ENCODE measurements around the gene PSMA4.
"Not testable (repeated sequence)": the region's sequence is repeated elsewhere in the genome, so short reads cannot be mapped to it uniquely, and the experiment has no call there.

PSMA4 gene

GRCh38 chr15:78540141-78540870, at the start of gene PSMA4:
PSMA4 (plus strand) TSS chr15:78540444; CDS start chr15:78541928, 1,484 bp downstream.
- DNase-seq (ENCODE audit: low spot score) = peak; percentile 99

DNA sequence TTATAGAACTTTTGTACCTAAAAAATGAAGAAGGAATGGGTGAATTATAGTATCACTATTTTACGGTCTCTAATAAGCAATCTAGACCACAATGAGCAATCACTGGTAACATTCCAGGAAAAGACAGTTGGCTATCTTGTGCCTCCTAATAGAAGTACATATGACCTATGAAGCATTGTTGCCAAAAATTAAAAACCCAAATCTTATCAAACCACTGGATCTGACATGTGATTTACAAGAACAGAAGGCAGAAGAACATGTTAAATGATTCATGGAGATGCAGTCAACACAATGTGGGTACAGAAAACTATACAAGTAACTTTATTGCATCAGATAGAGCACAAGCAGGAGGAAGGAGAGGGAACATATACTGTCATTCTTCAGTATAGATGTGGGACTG, 47.4 kb upstream of the PSMA4 start:
- no peak for DNase-seq (ENCODE audit: low spot score)

GRCh38 chr15:78501857-78502256, 38.4 kb upstream of the PSMA4 start:
- DNase-seq (ENCODE audit: low spot score) = no peak

DNA sequence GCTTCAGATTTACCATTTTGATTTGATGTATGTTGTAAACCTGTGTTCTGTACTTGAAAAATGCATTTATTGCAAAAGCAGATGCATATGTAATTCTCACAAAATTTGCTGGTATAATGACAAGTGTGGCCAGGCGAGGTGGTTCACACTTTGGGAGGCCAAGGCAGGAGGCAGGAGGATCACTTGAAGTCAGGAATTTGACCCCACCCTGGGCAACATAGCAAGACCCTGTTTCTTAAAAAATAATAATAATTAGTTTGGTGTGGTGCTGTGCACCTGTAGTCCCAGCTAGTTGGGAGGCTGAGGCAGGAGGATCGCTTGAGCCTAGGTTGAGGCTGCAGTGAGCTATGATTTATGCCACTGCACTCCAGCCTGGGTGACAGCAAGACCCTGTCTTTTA, 37.6 kb upstream of the PSMA4 start:
- no peak for DNase-seq (ENCODE audit: low spot score)

DNA sequence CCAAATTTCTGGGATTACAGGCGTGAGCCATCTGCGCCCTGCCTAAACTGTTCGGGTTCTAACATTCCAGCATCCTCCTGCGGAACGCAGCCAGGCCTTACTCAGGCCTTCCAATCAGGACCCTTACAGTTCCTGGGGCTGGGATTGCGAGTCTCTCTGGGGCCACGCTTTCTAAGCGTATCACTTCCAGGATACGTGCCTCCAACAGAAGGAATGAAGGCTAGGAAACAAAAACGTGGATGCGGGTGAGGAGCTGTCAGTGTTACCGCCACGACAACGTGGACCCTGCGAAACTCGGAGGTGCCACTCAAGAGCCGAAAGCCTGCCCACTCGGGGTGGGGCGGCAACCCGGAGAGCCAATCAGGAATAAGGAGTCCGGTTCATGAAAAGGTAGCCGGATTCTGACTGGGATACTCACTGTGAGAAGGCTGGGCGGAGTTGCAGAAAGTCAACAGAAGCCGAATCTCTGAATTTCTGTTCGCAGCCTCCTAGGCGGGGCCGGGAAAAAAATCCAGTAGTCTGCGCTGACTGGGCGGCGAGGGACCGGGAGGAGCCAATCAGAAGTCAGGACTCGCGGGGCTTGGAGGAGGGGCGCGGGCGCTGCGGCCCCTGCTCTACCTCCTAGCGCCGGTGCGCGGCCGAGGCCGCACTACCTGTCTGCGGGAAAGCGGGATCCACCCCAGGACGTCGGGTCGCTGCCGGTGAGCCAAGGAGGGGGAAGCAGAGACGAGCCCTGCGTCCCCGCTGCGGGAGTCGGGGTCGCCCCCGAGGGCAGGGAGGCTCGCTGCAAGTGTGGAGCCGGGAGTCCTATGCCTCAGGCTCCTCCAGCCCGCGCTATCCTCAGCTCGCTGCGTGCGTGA, 33.0 kb upstream of the PSMA4 start, which contains the start of gene HYKK:
Gene HYKK (plus strand): TSS at position 607 of the 860 bp plus-strand sequence. CDS start 5,512 bp downstream, outside the sequence.
- DNase-seq (ENCODE audit: low spot score) = peak; percentile 98

- no peak for DNase-seq (ENCODE audit: low spot score)
Observed at GRCh38 chr15:78507831-78508160, 32.4 kb upstream of the PSMA4 start.

DNA sequence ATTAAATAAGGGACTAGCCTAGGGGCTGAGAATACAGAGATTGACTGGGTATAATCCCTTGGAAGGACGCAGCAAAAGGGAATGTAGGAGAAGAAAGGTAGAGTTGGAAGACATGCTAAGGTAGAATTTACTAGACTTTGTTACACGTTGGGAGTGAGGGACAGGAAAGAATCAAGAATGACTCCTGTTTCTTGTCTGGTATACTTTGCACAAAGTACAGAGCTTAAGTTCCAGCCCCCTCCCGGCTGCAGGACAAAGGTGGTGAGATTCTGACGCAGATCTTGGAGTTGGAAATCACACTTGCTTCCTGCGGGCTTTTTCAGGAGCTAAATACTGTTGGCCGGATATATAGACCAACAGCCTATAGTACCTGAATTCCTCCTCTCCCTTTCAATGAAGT, 32.0 kb upstream of the PSMA4 start:
- no peak for DNase-seq (ENCODE audit: low spot score)

GRCh38 chr15:78509726-78510312, 30.4 kb upstream of the PSMA4 start:
- no peak for DNase-seq (ENCODE audit: low spot score)

DNA sequence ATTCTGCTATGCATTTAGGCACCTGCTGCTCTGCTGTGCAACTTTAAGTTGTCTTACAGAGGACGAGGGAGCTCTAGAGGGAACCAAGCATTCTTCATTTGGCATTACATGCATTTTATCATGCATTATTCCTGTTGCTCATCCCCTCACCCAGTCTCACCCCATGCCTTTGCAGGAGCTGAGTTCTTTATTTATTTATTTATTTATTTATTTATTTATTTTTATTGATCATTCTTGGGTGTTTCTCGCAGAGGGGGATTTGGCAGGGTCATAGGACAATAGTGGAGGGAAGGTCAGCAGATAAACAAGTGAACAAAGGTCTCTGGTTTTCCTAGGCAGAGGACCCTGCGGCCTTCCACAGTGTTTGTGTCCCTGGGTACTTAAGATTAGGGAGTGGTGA, 20.2 kb upstream of the PSMA4 start:
- DNase-seq (ENCODE audit: low spot score) = not testable (repeated sequence)

- DNase-seq (ENCODE audit: low spot score) = no peak
Observed at GRCh38 chr15:78524230-78524629, 16.0 kb upstream of the PSMA4 start.

DNA sequence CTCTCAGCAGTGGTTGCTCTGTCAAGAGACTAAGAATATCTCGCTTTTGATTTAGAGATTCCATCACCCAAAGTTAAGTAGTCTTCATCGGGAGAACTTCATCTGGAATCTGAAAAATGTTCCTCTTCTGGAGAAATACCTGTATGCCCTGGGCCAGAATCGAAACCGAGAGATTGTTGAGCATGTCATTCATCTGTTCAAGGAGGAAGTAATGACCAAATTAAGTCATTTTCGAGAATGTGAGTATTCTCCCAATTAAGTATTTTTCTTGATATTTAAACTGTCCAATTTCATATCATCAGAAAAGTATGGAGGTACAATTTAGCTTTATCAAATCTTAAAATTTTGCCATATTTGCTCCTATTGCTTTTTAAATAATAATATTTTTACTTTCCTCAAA, 12.9 kb upstream of the PSMA4 start:
- DNase-seq (ENCODE audit: low spot score) = no peak

DNA sequence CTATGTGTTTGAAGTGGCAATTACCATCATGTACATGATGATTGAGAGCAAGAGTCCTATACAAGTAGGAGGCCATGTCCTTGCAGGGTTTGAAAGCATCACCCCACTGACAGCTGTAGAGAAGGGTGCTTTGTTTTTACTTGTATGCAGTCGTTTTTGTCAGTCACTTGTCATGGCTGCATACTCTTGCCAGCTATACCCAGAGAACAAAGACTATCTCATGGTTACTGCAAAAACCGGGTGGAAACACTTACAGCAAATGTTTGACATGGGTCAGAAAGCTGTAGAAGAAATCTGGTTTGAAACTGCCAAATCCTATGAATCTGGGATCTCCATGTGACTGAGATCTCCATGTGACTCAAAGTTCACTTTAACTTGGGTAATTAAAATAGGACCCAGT, 6.9 kb upstream of the PSMA4 start:
- no peak for DNase-seq (ENCODE audit: low spot score)

DNA sequence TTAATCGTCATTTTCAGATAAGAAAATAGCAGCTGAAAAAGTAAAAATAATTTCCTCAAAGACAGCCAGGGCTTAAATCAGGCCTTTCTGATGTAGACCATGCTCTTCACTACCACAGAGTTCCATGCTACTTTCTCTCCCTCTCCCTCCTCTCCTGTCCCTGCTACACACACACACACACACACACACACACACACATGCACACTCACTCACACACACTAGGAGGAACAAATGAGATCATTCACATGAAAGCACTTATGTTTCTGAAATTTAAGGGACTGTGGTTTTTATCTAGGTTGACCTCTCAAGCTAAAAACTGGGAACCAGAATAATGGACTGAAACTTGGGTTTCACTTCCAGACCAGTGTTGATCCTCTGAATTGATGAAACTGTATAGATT, 4.1 kb upstream of the PSMA4 start:
- DNase-seq (ENCODE audit: low spot score) = no peak

GRCh38 chr15:78537266-78537905, 2.9 kb upstream of the PSMA4 start:
- peak; percentile 8 for DNase-seq (ENCODE audit: low spot score)

DNA sequence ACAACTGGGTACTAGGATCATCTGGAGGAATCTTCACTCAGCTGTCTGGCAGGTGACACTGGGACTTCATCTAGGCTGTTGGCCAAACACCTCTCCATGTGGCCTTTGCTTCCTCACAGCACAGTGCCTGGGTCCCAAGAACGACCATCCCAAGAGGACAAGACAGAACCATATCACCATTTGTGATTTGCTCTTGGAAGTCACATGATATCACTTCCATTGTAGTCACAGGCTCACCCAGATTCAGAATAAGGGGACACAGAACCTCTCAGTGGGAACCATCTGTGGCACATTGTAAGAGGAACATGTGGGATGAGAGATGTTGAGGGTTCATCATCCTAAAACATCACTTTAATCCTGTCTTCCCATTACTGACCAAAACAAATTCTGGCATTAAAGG, 1.9 kb upstream of the PSMA4 start:
- DNase-seq (ENCODE audit: low spot score) = no peak

DNA sequence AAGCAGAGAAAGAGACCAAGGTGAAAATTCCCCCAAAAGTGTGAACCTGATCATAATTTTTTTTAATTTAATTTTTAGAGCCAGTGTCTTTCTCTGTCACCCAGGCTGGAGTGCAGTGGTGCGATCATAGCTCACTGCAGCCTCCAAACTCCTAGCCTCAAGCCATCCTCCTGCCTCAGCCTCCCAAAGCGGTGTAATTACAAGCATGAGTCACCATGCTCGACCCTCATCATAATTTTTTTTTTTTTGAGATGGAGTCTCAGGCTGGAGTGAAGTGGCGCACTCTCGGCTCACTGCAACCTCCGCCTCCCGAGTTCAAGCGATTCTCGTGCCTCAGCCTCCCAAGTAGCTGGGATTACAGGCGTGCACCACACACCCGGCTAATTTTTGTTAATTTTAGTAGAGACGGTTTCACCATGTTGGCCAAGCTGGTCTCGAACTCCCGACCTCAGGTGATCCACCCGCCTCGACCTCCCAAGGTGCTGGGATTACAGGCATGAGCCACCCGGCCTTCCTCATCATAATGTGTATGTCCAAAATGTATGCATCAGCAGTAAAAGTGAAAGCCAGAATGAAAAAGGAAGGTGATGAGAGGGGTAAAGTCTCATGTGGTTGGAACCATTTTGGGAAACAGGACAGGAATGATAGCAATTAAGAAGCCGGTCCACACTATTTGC, 642 bp upstream of the PSMA4 start:
- not testable (repeated sequence) for DNase-seq (ENCODE audit: low spot score)

GRCh38 chr15:78540871-78541743, 863 bp downstream of the PSMA4 start:
- DNase-seq (ENCODE audit: low spot score) = peak; percentile 21

DNA sequence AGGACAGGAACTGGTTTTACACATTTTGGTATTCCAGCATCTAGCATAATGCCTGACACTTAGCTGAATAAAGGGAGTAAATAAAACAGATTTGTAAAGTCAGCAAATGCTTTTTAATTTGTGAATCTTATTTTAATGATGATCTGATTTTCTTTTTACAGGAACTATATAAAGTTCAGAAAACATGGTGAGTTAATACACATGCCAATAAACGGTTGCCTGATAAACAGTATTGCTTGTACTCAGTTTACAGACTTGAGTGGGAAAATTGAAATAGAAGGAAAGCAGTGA, 1.4 kb downstream of the PSMA4 start:
- DNase-seq (ENCODE audit: low spot score) = no peak

- no peak for DNase-seq (ENCODE audit: low spot score)
Observed at GRCh38 chr15:78542647-78543046, 2.4 kb downstream of the PSMA4 start.

- no peak for DNase-seq (ENCODE audit: low spot score)
Observed at GRCh38 chr15:78550194-78550593, 9.9 kb downstream of the PSMA4 start.

DNA sequence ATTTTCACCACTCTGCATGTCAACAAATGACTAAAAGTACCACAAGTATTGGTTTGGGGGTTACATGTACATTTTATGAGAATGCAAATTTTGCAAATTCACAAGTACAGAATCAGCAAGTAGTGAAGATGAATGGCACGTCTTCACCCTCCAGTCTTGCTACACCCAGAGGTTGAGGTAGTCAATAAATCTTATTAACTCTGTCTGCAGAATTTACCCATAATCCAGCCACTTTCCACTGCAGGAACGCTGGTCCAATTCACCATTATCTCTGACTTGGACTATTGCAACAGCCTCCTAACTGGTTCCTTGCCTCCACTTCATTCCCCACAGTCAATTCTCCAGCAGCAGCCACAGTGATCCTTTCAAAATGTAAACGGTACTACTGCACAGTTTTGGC, 10.6 kb downstream of the PSMA4 start:
- DNase-seq (ENCODE audit: low spot score) = no peak
